Airway epithelial cell (primary cell): Measurements from ENCODE around the gene TMEM218. TPM values are rescaled to one million over a fixed set of nuclear protein-coding genes. Genes with fewer than 3 reads are reported as not detected.

Source experiments
- total RNA-seq: library from RNA; depleted of rRNA; stranded (reverse); fragments of >200 nt; gene quantifications from 2 replicates; pipeline ENCODE4 v1.2.3, GENCODE V29; 2015

The TMEM218 gene
- 13.1 and 22.9 TPM in 2 replicates for total RNA-seq

GRCh38 chr11:125111343-125112207, at the start of gene TMEM218:
Gene TMEM218, minus strand, starts transcription at chr11:125111626. Its CDS starts 9,385 bp downstream, at chr11:125102241.

GRCh38 chr11:125062931-125063428, 48.4 kb downstream of the TMEM218 start, which contains the start of gene SLC37A2:
Gene SLC37A2, plus strand, starts transcription at chr11:125063305. Its CDS starts 63 bp downstream, at chr11:125063368.

Other genes starting within 250 kb of the TMEM218 start
- 14.2 and 21.7 TPM in 2 replicates for gene ROBO3, start 246.2 kb downstream of the TMEM218 start, total RNA-seq
- gene ROBO4, start 213.8 kb downstream of the TMEM218 start, total RNA-seq = 0.35 TPM in 1 of 2 replicates, not detected in the other
- gene HEPN1, start 192.4 kb downstream of the TMEM218 start, total RNA-seq = not detected in 2 replicates
- gene HEPACAM, start 175.6 kb downstream of the TMEM218 start, total RNA-seq = not detected in 2 replicates
- 1.7 and 2.5 TPM in 2 replicates for gene CCDC15, start 157.4 kb downstream of the TMEM218 start, total RNA-seq
- gene SLC37A2, start 48.3 kb downstream of the TMEM218 start, total RNA-seq = 22.3 and 26.1 TPM in 2 replicates
- gene PKNOX2, start 53.1 kb upstream of the TMEM218 start, total RNA-seq = 0.71 and 1.2 TPM in 2 replicates